ENCODE data around the gene MUC15.
"Not testable (repeated sequence)": the region's sequence is repeated elsewhere in the genome, so short reads cannot be mapped to it uniquely, and the experiment has no call there.

Gene MUC15

GRCh38 chr11:26608507-26609146, 36.6 kb upstream of the MUC15 start:
- H3K4me3 ChIP-seq (ENCODE audit: low read depth, low read length), result no peak overlapping the region
- ChIA-PET CTCF (no interaction called here), POLR2A (no interaction called here)

GRCh38 chr11:26607725-26608506, 35.9 kb upstream of the MUC15 start:
- TF ChIP-seq CTCF (IDR thresholded peaks at IDR 0.05; ENCODE audit: insufficient read depth, low read length, missing control alignments), result no peak
- H3K4me3 ChIP-seq (ENCODE audit: low read depth, low read length), result no peak overlapping the region
- ChIA-PET POLR2A (no interaction called here), CTCF (no interaction called here)
- no peak for DNase-seq (ENCODE audit: low read depth, low spot score)

More at GRCh38 chr11:26608507-26609146, 36.6 kb upstream of the MUC15 start:
- TF ChIP-seq CTCF (IDR thresholded peaks at IDR 0.05; ENCODE audit: insufficient read depth, low read length, missing control alignments), result no peak
- DNase-seq (ENCODE audit: low read depth, low spot score), result no peak

DNA sequence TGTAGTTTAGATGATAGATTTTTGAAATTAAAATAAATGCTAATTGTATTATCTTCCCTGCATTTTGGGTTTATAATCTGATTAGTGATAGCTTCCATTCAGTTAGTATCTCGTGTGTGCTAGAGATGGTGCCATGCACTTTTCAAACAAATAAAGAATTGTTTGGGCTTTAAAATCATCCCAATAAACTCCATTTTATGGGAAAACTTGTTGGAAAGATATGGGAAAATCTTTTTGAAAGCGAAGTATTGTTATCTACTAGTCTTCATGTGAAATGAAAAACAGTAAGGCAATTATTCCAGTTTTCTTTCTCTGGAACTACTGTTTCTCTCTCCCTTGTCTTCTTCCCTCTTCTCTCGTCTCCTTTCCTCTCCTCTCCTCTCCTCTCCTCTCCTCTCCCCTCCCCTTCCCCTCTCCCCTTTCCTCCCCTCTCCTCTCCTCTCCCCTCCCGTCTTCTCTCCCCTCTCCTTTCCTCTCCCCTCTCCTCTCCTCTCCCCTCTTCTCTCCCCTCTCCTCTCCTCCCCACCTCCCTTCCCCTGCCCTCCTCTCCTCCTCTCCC, 27.9 kb upstream of the MUC15 start:
- no peak overlapping the region for H3K4me3 ChIP-seq (ENCODE audit: low read depth, low read length)
- CTCF ChIA-PET, result no interaction called here
- no peak for TF ChIP-seq CTCF (IDR thresholded peaks at IDR 0.05; ENCODE audit: insufficient read depth, low read length, missing control alignments)
- DNase-seq (ENCODE audit: low read depth, low spot score), result no peak
- POLR2A ChIA-PET, result no interaction called here

GRCh38 chr11:26599425-26599824, 27.4 kb upstream of the MUC15 start:
- POLR2A ChIA-PET, result no interaction called here
- DNase-seq (ENCODE audit: low read depth, low spot score), result no peak
- CTCF ChIA-PET, result no interaction called here
- TF ChIP-seq CTCF (IDR thresholded peaks at IDR 0.05; ENCODE audit: insufficient read depth, low read length, missing control alignments), result no peak
- no peak overlapping the region for H3K4me3 ChIP-seq (ENCODE audit: low read depth, low read length)

- ChIA-PET CTCF (no interaction called here), POLR2A (no interaction called here)
- TF ChIP-seq CTCF (IDR thresholded peaks at IDR 0.05; ENCODE audit: insufficient read depth, low read length, missing control alignments), result no peak
These were observed 25.8 kb upstream of the MUC15 start for GRCh38 chr11:26597899-26598298.

DNA sequence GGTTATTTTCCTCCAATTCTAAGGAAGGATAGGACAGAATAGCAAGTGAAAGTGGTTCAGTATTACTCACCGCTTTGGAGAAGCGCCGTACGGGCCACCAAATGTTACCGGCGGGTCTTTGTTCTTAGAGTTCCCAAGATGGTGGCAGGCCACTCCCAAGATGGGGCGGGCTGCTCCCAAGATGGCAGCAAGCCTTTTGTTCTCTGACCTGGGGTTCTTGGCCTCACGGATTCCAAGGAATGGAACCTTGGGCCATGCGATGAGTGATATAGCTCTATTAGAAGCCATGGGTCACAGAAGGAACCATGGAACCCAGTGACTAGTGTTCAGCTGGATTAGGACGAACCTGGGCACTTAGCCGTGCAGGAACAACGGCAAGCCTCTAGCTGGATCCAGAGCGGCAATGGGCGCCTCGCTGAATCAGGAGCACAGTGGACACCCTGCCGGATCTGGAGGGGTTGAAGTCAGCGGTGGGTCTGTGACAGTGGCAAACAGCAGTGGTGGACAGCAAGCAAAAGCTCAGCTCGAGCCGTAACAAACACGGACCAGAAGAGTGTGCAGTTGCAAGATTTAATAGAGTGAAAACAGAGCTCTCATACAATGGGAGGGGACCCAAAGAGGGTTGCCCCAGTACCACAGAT, 25.1 kb upstream of the MUC15 start:
- CTCF ChIA-PET; DNase-seq (ENCODE audit: low read depth, low spot score); POLR2A ChIA-PET: not testable (repeated sequence)

More at GRCh38 chr11:26597899-26598298, 25.8 kb upstream of the MUC15 start:
- DNase-seq (ENCODE audit: low read depth, low spot score), result no peak
- no peak overlapping the region for H3K4me3 ChIP-seq (ENCODE audit: low read depth, low read length)

DNA sequence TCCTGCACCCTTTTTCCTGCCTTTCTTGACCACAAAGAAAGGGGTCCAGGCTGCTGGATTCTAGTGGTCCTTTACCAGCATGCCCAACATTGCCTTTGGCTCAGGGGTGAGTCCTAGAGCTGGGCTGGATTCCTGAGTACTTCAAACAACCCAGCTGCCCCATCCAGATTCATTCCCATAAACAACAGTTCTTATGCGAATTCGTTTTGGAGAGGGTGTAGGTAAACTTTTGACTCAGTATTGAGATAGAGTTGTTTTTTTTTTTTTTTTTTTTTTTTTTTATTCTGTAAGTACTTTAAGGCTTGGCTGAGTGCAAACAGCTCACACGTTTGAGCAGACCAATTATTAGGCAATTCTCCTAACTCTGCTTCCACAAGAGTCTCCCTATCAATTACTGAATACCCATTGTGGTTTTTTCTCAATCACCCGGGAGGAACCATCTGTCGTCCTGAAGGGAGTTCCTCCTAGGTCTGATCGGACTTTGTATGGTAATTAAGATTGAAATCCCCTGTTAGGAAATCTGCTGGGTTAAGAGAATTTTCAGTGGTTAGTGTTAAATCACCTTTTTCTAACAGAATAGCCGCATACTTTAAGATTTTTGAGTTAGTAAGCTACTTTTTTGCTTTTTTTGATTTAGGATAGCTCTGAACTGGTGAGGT, 23.3 kb upstream of the MUC15 start:
- H3K4me3 ChIP-seq (ENCODE audit: low read depth, low read length); CTCF ChIA-PET; POLR2A ChIA-PET; DNase-seq (ENCODE audit: low read depth, low spot score): not testable (repeated sequence)

More for the DNA sequence above, 25.1 kb upstream of the MUC15 start:
- not testable (repeated sequence) for H3K4me3 ChIP-seq (ENCODE audit: low read depth, low read length)

Data from AG04449 (cell line).